Measurements from ENCODE around the gene FOXP1. TPM values are rescaled to one million over a fixed set of nuclear protein-coding genes. Genes with fewer than 3 reads are reported as not detected.

FOXP1 gene
- total and polyA plus RNA-seq, 2 donors from 2014 or later: 6.7 to 87.2 TPM

DNA sequence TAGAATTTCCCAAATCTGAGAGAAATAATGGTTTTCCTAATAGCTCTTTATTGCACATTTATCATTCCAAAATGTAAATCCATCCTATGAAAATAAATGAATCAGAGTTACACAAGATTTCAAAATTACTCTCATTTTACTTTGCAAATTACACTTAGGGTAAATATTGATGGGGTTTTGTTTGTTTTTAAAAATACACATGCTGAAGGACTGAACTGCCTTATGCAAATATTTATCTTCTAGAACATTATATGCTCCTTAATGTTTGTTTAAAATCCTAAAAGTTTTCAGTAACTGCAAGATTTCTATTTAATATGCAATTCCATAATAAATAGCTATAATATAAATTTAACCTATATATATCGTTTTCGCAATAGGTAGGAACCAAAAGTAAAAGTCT lies 38.2 kb downstream of the FOXP1 start:
- DNase-seq (no peak), FAIRE-seq (no peak)
- H3K36me3 ChIP-seq (ENCODE audit: control insufficient read depth in 2 of 3, insufficient read depth in 3 of 3, low read length in 3 of 3): no peaks in the 10 kb centered on the region
- no peak overlapping the region for H3K27ac ChIP-seq (ENCODE audit: low read depth in 2 of 2, low read length in 2 of 2)
- no peak overlapping the region for H3K9ac ChIP-seq (ENCODE audit: low read length in 3 of 3)
- intact Hi-C loops (cut with DNase I): no loop called here
- no peaks in the 10 kb centered on the region for H3K27me3 ChIP-seq (ENCODE audit: control insufficient read depth, insufficient read depth, low read length)
- no peaks in the 10 kb centered on the region for H3K9me3 ChIP-seq (ENCODE audit: control insufficient read depth in 2 of 3, insufficient read depth in 1 of 3, low read length in 3 of 3)
- H3K4me1 ChIP-seq (ENCODE audit: control insufficient read depth in 2 of 3, insufficient read depth in 2 of 3, low read depth in 1 of 3, low read length in 3 of 3): peaks cover 0 to 5% (median 0%) of the 10 kb centered on the region in 3 donors
- TF ChIP-seq, protein P1, sequence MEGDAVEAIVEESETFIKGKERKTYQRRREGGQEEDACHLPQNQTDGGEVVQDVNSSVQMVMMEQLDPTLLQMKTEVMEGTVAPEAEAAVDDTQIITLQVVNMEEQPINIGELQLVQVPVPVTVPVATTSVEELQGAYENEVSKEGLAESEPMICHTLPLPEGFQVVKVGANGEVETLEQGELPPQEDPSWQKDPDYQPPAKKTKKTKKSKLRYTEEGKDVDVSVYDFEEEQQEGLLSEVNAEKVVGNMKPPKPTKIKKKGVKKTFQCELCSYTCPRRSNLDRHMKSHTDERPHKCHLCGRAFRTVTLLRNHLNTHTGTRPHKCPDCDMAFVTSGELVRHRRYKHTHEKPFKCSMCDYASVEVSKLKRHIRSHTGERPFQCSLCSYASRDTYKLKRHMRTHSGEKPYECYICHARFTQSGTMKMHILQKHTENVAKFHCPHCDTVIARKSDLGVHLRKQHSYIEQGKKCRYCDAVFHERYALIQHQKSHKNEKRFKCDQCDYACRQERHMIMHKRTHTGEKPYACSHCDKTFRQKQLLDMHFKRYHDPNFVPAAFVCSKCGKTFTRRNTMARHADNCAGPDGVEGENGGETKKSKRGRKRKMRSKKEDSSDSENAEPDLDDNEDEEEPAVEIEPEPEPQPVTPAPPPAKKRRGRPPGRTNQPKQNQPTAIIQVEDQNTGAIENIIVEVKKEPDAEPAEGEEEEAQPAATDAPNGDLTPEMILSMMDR (IDR thresholded peaks at IDR 0.05; ENCODE audit: borderline replicate concordance, extremely low read depth, insufficient read depth): no peak
- no peak overlapping the region for H3K4me3 ChIP-seq (ENCODE audit: low read length in 3 of 3)

DNA sequence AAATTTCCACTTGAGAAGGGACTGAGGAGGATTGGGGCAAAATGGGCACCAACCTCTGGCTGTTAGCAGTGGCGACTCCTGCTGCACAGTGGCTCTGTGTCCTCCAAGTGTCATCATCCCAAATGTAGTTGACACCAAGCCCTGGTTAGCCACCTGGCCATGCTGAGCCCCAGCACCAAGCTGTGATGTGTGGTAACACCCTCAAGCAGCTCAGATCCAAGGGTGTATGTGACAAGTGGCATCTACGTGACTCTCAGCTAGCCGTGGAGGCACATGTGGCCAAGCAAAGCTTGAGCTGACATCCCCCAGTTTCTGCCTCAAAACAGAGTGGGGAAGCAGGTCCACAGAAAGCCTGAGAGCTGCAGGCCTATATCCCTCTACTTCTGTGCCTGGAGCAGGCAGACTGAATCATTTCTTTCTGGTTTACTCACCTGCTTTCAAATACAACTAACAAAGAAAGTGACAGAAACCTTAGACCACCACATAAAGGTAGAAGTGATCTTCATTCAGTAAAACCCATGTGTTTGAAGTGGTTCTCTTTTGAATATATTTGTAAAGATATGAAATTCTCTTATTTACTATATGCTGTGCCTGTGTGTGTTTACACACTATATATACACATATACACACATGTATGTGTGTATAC lies 40.0 kb downstream of the FOXP1 start:
- H3K4me1 ChIP-seq (ENCODE audit: control insufficient read depth in 2 of 3, insufficient read depth in 2 of 3, low read depth in 1 of 3, low read length in 3 of 3): peaks cover 0 to 5% (median 0%) of the 10 kb centered on the region in 3 donors
- TF ChIP-seq, protein P1 (IDR thresholded peaks at IDR 0.05; ENCODE audit: borderline replicate concordance, extremely low read depth, insufficient read depth): no peak
- no peak for DNase-seq
- H3K9ac ChIP-seq (ENCODE audit: low read length in 3 of 3): no peak overlapping the region
- no peak overlapping the region for H3K4me3 ChIP-seq (ENCODE audit: low read length in 3 of 3)
- intact Hi-C loops (cut with DNase I): no loop called here
- H3K9me3 ChIP-seq (ENCODE audit: control insufficient read depth in 2 of 3, insufficient read depth in 1 of 3, low read length in 3 of 3): no peaks in the 10 kb centered on the region
- H3K27ac ChIP-seq (ENCODE audit: low read depth in 2 of 2, low read length in 2 of 2): no peak overlapping the region
- no peaks in the 10 kb centered on the region for H3K36me3 ChIP-seq (ENCODE audit: control insufficient read depth in 2 of 3, insufficient read depth in 3 of 3, low read length in 3 of 3)
- no peaks in the 10 kb centered on the region for H3K27me3 ChIP-seq (ENCODE audit: control insufficient read depth, insufficient read depth, low read length)
- no peak for FAIRE-seq

DNA sequence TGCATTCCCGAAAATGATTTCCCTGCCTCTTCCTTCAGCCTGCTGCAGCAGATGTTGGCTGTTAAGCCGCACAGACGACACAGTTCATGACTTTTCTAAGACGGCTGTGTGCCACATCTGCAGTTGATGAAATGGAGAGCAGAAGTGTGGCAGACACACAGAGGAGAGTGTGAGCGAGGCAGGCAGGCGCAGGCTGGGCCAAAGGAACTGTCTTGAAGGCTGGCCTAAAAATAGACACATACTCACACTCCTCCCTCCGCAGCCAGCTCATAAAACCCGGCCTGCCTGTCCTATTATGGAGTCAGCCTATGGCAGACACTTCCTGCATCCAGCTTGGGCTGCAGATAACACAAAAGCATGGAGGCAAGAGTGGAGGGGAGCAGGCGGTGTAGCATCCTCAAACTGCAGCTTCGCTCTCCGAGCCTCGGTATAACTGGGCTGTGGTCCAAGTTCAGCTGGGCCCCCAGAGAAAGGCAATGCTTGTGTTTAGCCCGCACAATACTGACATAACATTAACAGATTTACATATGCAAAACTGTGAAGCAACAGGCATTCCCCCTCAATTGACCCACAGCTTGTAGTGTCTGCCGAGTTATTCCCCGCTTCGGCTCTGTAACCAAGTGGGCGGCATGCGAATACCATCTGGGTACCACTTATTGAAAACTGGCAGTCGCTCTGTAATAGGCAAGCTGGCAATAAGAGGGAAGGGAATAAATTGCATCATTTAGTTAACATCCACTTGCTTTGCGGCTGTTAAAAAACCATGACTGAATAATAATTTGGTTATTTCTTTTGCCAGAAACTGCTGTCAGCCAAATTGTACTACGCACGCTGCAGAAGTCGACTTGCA lies 40.8 kb downstream of the FOXP1 start:
- TF ChIP-seq, protein P1 (IDR thresholded peaks at IDR 0.05; ENCODE audit: borderline replicate concordance, extremely low read depth, insufficient read depth): no peak
- no peak overlapping the region for H3K9ac ChIP-seq (ENCODE audit: low read length in 3 of 3)
- H3K9me3 ChIP-seq (ENCODE audit: control insufficient read depth in 2 of 3, insufficient read depth in 1 of 3, low read length in 3 of 3): no peaks in the 10 kb centered on the region
- peak; percentile 81 to 94 (median 84) for DNase-seq
- no peak for FAIRE-seq
- no peak overlapping the region for H3K27ac ChIP-seq (ENCODE audit: low read depth in 2 of 2, low read length in 2 of 2)
- no peaks in the 10 kb centered on the region for H3K27me3 ChIP-seq (ENCODE audit: control insufficient read depth, insufficient read depth, low read length)
- intact Hi-C loops (cut with DNase I): no loop called here
- peaks cover 0 to 5% (median 0%) of the 10 kb centered on the region in 3 donors for H3K4me1 ChIP-seq (ENCODE audit: control insufficient read depth in 2 of 3, insufficient read depth in 2 of 3, low read depth in 1 of 3, low read length in 3 of 3)
- no peaks in the 10 kb centered on the region for H3K36me3 ChIP-seq (ENCODE audit: control insufficient read depth in 2 of 3, insufficient read depth in 3 of 3, low read length in 3 of 3)
- no peak overlapping the region for H3K4me3 ChIP-seq (ENCODE audit: low read length in 3 of 3)
